Measurements from ENCODE around the gene BRD3OS.
A peak's percentile ranks its signal among the peaks of the same experiment; 100 is the strongest.

Gene BRD3OS

GRCh38 chr9:134063571-134064450 lies 38.5 kb downstream of the BRD3OS start:
- TF ChIP-seq CTCF (IDR thresholded peaks at IDR 0.05) (no peak), ZFX (IDR thresholded peaks at IDR 0.05; ENCODE audit: borderline replicate concordance) (no peak)
- no peak overlapping the region for H3K27ac ChIP-seq

GRCh38 chr9:134064711-134065110 lies 39.4 kb downstream of the BRD3OS start:
- TF ChIP-seq CTCF (IDR thresholded peaks at IDR 0.05) (no peak), ZFX (IDR thresholded peaks at IDR 0.05; ENCODE audit: borderline replicate concordance) (no peak)

GRCh38 chr9:134065612-134066419 lies 40.5 kb downstream of the BRD3OS start:
- TF ChIP-seq ZFX (IDR thresholded peaks at IDR 0.05; ENCODE audit: borderline replicate concordance), result no peak
- TF ChIP-seq CTCF (IDR thresholded peaks at IDR 0.05), result no peak
- peak overlapping the region; percentile 66; the same call in 1 of the 2 replicates for H3K27ac ChIP-seq

More at GRCh38 chr9:134064711-134065110, 39.4 kb downstream of the BRD3OS start:
- no peak overlapping the region for H3K27ac ChIP-seq

- H3K27ac ChIP-seq, result peak overlapping the region; percentile 66; the same call in 1 of the 2 replicates
- TF ChIP-seq ZFX (IDR thresholded peaks at IDR 0.05; ENCODE audit: borderline replicate concordance), result no peak
- no peak for TF ChIP-seq CTCF (IDR thresholded peaks at IDR 0.05)
Observed at GRCh38 chr9:134066526-134066912, 41.2 kb downstream of the BRD3OS start.

GRCh38 chr9:134066913-134067851 lies 41.9 kb downstream of the BRD3OS start:
- H3K27ac ChIP-seq, result peak overlapping the region; percentile 66

More at GRCh38 chr9:134066913-134067851, 41.9 kb downstream of the BRD3OS start:
- TF ChIP-seq ZFX (IDR thresholded peaks at IDR 0.05; ENCODE audit: borderline replicate concordance) (no peak), CTCF (IDR thresholded peaks at IDR 0.05) (no peak)

Measured in 22Rv1 (cell line).